GM13976 (cell line): ENCODE data around the gene PKNOX2.

ENCODE experiments used
- DNase-seq: peaks from one replicate; pipeline ENCODE4 v3.0.0; 2012; ENCODE audit warnings: low spot score
- in situ Hi-C: fragments of 300-500 bp; cut with MboI; formaldehyde crosslinking; loops from one replicate; pipeline ENCODE4 v1.12.0; 2022; ENCODE audit warnings: low sequenced_read_pairs, mixed read lengths, inconsistent platforms; ENCODE audit not compliant: unreplicated experiment
- TF ChIP-seq, protein P1 (sequence below): IDR thresholded peaks from 2 replicates; pipeline ENCODE4 v1.5.1; 2012; ENCODE audit warnings: borderline replicate concordance, mild to moderate bottlenecking; ENCODE audit not compliant: insufficient read depth; ENCODE audit errors: extremely low read depth, missing control alignments, control extremely low read depth

Gene PKNOX2

GRCh38 chr11:125380756-125381445 lies 216.3 kb downstream of the PKNOX2 start:
- in situ Hi-C loops, result no loop called here
- no peak for DNase-seq
- TF ChIP-seq, protein P1, sequence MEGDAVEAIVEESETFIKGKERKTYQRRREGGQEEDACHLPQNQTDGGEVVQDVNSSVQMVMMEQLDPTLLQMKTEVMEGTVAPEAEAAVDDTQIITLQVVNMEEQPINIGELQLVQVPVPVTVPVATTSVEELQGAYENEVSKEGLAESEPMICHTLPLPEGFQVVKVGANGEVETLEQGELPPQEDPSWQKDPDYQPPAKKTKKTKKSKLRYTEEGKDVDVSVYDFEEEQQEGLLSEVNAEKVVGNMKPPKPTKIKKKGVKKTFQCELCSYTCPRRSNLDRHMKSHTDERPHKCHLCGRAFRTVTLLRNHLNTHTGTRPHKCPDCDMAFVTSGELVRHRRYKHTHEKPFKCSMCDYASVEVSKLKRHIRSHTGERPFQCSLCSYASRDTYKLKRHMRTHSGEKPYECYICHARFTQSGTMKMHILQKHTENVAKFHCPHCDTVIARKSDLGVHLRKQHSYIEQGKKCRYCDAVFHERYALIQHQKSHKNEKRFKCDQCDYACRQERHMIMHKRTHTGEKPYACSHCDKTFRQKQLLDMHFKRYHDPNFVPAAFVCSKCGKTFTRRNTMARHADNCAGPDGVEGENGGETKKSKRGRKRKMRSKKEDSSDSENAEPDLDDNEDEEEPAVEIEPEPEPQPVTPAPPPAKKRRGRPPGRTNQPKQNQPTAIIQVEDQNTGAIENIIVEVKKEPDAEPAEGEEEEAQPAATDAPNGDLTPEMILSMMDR, result no peak

- in situ Hi-C loops, result no loop called here
- DNase-seq, result no peak
- TF ChIP-seq, protein P1, result no peak
Measured at GRCh38 chr11:125381499-125382044, 217.0 kb downstream of the PKNOX2 start.

DNA sequence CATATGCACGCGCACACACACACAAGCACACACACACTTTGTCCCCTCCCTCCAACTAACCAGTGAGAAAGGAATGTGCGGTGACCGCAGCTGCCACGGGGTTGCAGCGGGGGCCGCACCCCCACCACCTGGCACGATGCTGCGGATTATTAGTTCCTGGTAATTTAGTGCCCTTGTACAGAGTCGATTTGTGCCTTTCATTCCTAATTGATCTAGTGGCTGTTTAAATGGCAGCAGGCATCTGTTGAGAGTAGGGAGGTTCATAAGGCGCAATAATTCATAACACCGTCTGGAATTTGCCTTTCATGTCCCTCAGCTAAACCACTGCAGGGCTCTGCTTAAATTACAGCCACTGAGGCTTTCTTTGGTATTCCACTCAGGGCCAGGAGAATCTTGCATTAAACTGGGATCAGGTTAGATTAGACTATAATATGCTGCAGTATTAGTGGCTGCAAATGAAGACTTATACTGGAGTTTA lies 217.8 kb downstream of the PKNOX2 start:
- DNase-seq, result no peak
- in situ Hi-C loops, result no loop called here
- TF ChIP-seq, protein P1, result no peak

DNA sequence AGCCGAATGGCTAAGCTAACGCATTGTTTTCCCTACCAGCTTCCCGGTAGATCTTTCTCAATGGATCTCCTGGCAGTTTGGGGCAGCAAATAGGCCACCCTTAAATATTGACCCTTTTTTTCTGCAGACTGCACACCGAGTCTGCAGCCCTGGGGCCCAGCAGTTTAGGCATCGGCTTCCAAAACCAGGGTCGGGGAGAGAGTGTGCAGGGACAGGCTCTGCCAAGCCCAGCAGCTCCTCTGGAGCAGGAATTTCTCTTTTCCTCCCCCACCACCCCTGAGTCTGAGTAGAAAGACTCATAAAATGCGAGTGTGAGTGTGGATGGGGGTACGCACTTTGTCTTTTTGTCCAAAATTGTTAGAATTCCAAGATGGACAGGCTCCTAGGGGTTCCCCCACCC lies 218.3 kb downstream of the PKNOX2 start:
- in situ Hi-C loops, result no loop called here
- TF ChIP-seq, protein P1, result no peak
- DNase-seq, result no peak

- in situ Hi-C loops, result no loop called here
- TF ChIP-seq, protein P1, result no peak
- DNase-seq, result no peak
Measured at GRCh38 chr11:125384825-125385224, 220.3 kb downstream of the PKNOX2 start.

DNA sequence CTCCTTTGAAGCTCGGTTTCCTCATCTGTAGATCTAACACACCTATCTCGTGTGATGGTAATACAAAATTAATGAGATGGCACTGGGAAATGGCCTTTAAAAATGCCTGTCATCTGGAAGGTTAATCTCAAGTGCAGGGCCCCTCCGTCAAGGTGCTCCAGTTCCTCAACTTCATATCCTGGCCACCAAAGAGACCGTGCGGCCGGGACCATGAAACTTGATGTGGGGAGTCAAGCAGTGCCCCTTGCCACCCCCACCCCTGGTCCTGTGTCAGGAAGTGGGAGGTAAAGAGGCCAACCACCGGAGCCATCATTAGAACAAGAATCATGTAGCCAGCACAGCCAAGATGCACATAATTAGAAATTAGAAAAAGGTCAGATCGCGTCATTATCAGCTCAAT lies 223.3 kb downstream of the PKNOX2 start:
- in situ Hi-C loops, result no loop called here
- TF ChIP-seq, protein P1, result no peak
- no peak for DNase-seq
